ENCODE results near the gene CASD1.

The CASD1 gene

DNA sequence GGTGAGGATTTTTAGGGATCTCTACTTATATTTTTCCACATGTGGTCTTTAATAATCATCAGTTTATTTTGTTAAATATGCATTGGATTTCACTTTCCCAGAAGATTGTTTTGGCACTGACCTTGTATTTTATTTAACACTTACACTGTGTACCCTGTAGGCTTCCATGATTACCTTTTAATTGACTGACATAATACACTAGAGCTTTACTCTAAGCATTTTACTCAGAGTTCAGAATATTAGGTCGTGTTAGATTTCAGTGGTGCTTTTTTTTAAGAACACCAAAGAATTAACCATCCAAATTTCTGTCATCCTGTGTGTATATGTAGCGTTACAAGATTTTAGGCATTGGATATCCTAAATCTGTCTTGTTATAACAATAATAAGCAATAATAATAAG lies 23.1 kb downstream of the CASD1 start:
- TF ChIP-seq, protein P1, sequence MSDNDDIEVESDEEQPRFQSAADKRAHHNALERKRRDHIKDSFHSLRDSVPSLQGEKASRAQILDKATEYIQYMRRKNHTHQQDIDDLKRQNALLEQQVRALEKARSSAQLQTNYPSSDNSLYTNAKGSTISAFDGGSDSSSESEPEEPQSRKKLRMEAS (IDR thresholded peaks at IDR 0.05; ENCODE audit: low read depth, low read length): no peak
- no peak for TF ChIP-seq POLR2A (IDR thresholded peaks at IDR 0.05; ENCODE audit: extremely low read depth, insufficient read length)
- TF ChIP-seq MYC (IDR thresholded peaks at IDR 0.05; ENCODE audit: low read depth, low read length): no peak
- no peak for TF ChIP-seq CTCF (IDR thresholded peaks at IDR 0.05; ENCODE audit: low read depth, low read length)
- no peak for DNase-seq (ENCODE audit: low read depth)
- no peak overlapping the region for H3K4me3 ChIP-seq (ENCODE audit: low read depth, low read length)

DNA sequence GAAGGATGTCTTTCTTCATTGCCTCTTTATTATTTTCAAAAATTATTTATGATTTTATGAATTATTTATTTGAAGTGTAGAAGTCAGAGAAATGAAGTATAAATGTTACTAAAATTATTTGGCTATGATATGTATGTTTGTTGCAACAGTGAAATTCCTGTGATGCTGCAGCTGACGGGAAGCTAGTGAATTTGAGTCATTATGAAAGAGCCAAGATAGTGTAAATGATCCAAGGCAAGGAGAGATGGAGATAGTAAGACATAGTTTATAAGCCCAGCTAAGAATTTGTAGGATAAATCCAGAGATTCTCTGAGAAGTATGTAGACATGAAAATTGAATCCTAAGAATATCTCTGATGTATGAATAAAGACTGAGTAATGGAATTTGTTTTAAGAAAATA lies 30.8 kb downstream of the CASD1 start:
- TF ChIP-seq, protein P1 (IDR thresholded peaks at IDR 0.05; ENCODE audit: low read depth, low read length): no peak
- no peak for TF ChIP-seq MYC (IDR thresholded peaks at IDR 0.05; ENCODE audit: low read depth, low read length)
- TF ChIP-seq POLR2A (IDR thresholded peaks at IDR 0.05; ENCODE audit: extremely low read depth, insufficient read length): no peak
- no peak for TF ChIP-seq CTCF (IDR thresholded peaks at IDR 0.05; ENCODE audit: low read depth, low read length)
- no peak overlapping the region for H3K4me3 ChIP-seq (ENCODE audit: low read depth, low read length)
- DNase-seq (ENCODE audit: low read depth): no peak

DNA sequence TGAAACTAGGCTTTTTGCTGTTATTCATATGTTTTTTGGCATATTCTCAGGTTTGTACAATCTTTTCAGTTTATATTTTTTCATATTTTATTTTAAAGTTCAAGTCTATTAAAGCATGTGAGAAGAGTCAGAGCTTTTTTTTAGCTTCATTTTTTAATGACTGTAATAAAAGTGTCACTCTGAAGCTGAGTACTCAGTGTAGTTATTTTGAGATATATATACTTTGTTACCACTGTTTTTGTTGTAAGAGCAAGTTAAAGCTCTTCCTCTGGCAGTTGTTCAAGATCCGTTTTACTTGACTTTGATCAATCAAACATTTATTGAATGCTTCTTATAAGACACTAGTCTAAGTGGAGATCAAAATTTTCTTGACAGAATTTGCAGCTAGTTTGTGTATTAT lies 37.5 kb downstream of the CASD1 start:
- no peak for DNase-seq (ENCODE audit: low read depth)
- TF ChIP-seq POLR2A (IDR thresholded peaks at IDR 0.05; ENCODE audit: extremely low read depth, insufficient read length) (no peak), CTCF (IDR thresholded peaks at IDR 0.05; ENCODE audit: low read depth, low read length) (no peak), MYC (IDR thresholded peaks at IDR 0.05; ENCODE audit: low read depth, low read length) (no peak)
- TF ChIP-seq, protein P1 (IDR thresholded peaks at IDR 0.05; ENCODE audit: low read depth, low read length): no peak
- H3K4me3 ChIP-seq (ENCODE audit: low read depth, low read length): no peak overlapping the region

DNA sequence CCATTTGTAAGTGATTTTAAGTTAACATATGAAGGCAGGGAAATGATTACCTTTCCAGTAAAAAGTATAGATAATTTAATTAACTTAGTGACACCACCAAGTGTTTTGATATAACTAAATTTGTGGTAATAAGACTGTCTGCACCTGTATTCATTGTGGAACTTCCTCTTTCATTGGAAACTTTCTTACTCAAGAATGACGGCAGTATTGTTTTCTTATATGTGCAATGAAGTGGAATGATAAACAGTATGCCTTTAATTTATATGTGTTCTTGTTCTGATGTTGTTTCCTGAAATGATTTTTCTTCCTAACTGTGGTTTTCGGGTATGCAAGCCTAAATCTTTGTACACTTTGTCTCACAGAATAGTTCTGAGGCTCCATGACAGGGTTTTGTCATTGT lies 46.4 kb downstream of the CASD1 start:
- TF ChIP-seq, protein P1 (IDR thresholded peaks at IDR 0.05; ENCODE audit: low read depth, low read length): no peak
- no peak for TF ChIP-seq CTCF (IDR thresholded peaks at IDR 0.05; ENCODE audit: low read depth, low read length)
- no peak for TF ChIP-seq MYC (IDR thresholded peaks at IDR 0.05; ENCODE audit: low read depth, low read length)
- TF ChIP-seq POLR2A (IDR thresholded peaks at IDR 0.05; ENCODE audit: extremely low read depth, insufficient read length): no peak
- no peak overlapping the region for H3K4me3 ChIP-seq (ENCODE audit: low read depth, low read length)
- DNase-seq (ENCODE audit: low read depth): no peak

GRCh38 chr7:94557215-94557614 lies 47.6 kb downstream of the CASD1 start:
- no peak for DNase-seq (ENCODE audit: low read depth)
- TF ChIP-seq POLR2A (IDR thresholded peaks at IDR 0.05; ENCODE audit: extremely low read depth, insufficient read length) (no peak), CTCF (IDR thresholded peaks at IDR 0.05; ENCODE audit: low read depth, low read length) (no peak), MYC (IDR thresholded peaks at IDR 0.05; ENCODE audit: low read depth, low read length) (no peak)
- TF ChIP-seq, protein P1 (IDR thresholded peaks at IDR 0.05; ENCODE audit: low read depth, low read length): no peak
- H3K4me3 ChIP-seq (ENCODE audit: low read depth, low read length): no peak overlapping the region

DNA sequence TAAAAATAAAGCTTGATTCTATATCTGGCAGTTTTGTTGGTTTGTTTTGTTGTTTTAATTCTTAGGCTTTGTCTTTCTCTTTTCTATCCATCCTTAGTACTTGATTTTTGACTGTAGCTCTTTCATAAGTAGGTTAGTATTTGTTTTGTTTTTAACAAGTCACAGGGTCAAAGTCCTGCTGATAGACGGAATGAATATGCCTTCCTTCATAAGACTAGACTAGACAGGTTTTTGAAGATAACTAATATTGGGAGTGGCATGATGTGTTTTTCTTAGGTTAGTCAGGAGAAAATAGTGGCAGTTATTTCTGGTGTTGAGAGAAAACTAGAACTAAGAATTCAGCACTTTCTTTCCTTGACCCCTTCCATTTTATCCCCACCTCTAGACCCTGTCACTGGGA lies 50.4 kb downstream of the CASD1 start:
- TF ChIP-seq CTCF (IDR thresholded peaks at IDR 0.05; ENCODE audit: low read depth, low read length): no peak
- no peak for TF ChIP-seq POLR2A (IDR thresholded peaks at IDR 0.05; ENCODE audit: extremely low read depth, insufficient read length)
- TF ChIP-seq, protein P1 (IDR thresholded peaks at IDR 0.05; ENCODE audit: low read depth, low read length): no peak
- TF ChIP-seq MYC (IDR thresholded peaks at IDR 0.05; ENCODE audit: low read depth, low read length): no peak
- no peak for DNase-seq (ENCODE audit: low read depth)
- H3K4me3 ChIP-seq (ENCODE audit: low read depth, low read length): no peak overlapping the region
